ENCODE results near the gene KIF3A. TPM values are rescaled to one million over a fixed set of nuclear protein-coding genes. Genes with fewer than 3 reads are reported as not detected.

KIF3A gene
- total RNA-seq, 1 experiment from 2014 or later = 13.2 TPM

GRCh38 chr5:132752581-132753125 is 15.3 kb upstream of the KIF3A start:
- H3K23me2 ChIP-seq (ENCODE audit: insufficient read length, low read depth, low read length, poor library complexity, severe bottlenecking) = peaks cover 1% of the 10 kb centered on the region
- no peaks in the 10 kb centered on the region for H3K9me3 ChIP-seq (ENCODE audit: control insufficient read depth, low read depth, low read length)
- no CpG with 5 or more reads among the region's 1 CpG for WGBS (ENCODE audit: extremely low coverage, insufficient read length, low lambda C conversion rate)
- no peaks in the 10 kb centered on the region for H3K79me1 ChIP-seq (ENCODE audit: insufficient read depth, low read depth, low read length, poor library complexity, severe bottlenecking)
- Mint-ChIP-seq H3K4me3 (no peak overlapping the region), H3K4me1 (peaks cover 21 to 32% of the 10 kb centered on the region in 2 experiments), H3K27ac (no peak overlapping the region; a peak in 1 of 7 replicates), H3K36me3 (ENCODE audit: insufficient read depth in 1 of 3, low read depth in 3 of 3) (peaks cover 0 to 3% (median 0%) of the 10 kb centered on the region in 3 experiments; a peak in 2 of 7 replicates), H3K27me3 (ENCODE audit: low read depth) (peaks cover 41% of the 10 kb centered on the region), H3K9me3 (peaks cover 0 to 3% of the 10 kb centered on the region in 2 experiments; a peak in 1 of 5 replicates)
- H3K18ac ChIP-seq (ENCODE audit: insufficient read length, low read depth, low read length) = no peak overlapping the region
- no peak overlapping the region for H3K4me2 ChIP-seq (ENCODE audit: insufficient read depth, insufficient read length, low read length)
- no peak for DNase-seq
- no peak overlapping the region for H4K8ac ChIP-seq (replicated peaks; ENCODE audit: insufficient read length, low read depth, low read length)
- no peak overlapping the region for H3K56ac ChIP-seq (ENCODE audit: insufficient read length, low read depth, low read length)
- no peak overlapping the region for H3K23ac ChIP-seq (ENCODE audit: insufficient read length, low read depth, low read length)
- no peak overlapping the region for H3K9ac ChIP-seq (ENCODE audit: extremely low read depth, insufficient read length, low read length)
- no peak for TF ChIP-seq CTCF (conservative IDR thresholded peaks at IDR 0.05)
- H3K14ac ChIP-seq (ENCODE audit: insufficient read depth, low read length) = no peak overlapping the region
- no peak overlapping the region for H2AFZ ChIP-seq (ENCODE audit: low read length)
- no peaks in the 10 kb centered on the region for H4K20me1 ChIP-seq (ENCODE audit: control insufficient read depth, insufficient read depth, insufficient read length)
- no peak overlapping the region for H2BK20ac ChIP-seq (ENCODE audit: low read depth, low read length, poor library complexity, severe bottlenecking)
- H3K79me2 ChIP-seq (ENCODE audit: insufficient read depth, low read length) = no peaks in the 10 kb centered on the region
- no peak overlapping the region for H3K4ac ChIP-seq (ENCODE audit: low read depth, low read length)
- no peaks in the 10 kb centered on the region for H3K4me1 ChIP-seq (ENCODE audit: insufficient read depth, low read length)
- H2BK120ac ChIP-seq (ENCODE audit: low read depth, low read length, poor library complexity, severe bottlenecking) = no peak overlapping the region
- H4K91ac ChIP-seq (ENCODE audit: insufficient read length, low read depth, low read length) = no peak overlapping the region
- no peak overlapping the region for H3K27ac ChIP-seq (ENCODE audit: insufficient read length, low read depth, low read length)
- H2BK12ac ChIP-seq (ENCODE audit: insufficient read length, low read depth, low read length) = no peak overlapping the region
- no peak overlapping the region for H4K5ac ChIP-seq (ENCODE audit: insufficient read length, low read depth, low read length)
- peaks cover 11% of the 10 kb centered on the region; the same call in 1 of the 2 replicates for H3K27me3 ChIP-seq (ENCODE audit: insufficient read depth, low read length)
- no peak overlapping the region for H2BK15ac ChIP-seq (ENCODE audit: low read depth, low read length)
- H2AK5ac ChIP-seq (ENCODE audit: insufficient read length, low read length) = no peak overlapping the region
- no peak overlapping the region for H3T11ph ChIP-seq (ENCODE audit: low read length)
- no peak overlapping the region for H2BK5ac ChIP-seq (ENCODE audit: insufficient read length, low read length)
